NB4 (cell line): ENCODE results near the gene DNAJC5.

Source experiments
- CTCF ChIP-seq: IDR thresholded peaks from one replicate; pipeline ENCODE4 v1.5.1; 2012; ENCODE audit warnings: low read depth, low read length
- POLR2A ChIP-seq: IDR thresholded peaks from 2 replicates; pipeline ENCODE4 v1.6.1; 2011; ENCODE audit warnings: mild to moderate bottlenecking; ENCODE audit not compliant: insufficient read length; ENCODE audit errors: extremely low read depth
- TF ChIP-seq, protein P1 (sequence below): IDR thresholded peaks from 2 replicates; pipeline ENCODE4 v1.6.1; 2011; ENCODE audit warnings: low read depth, low read length

GRCh38 chr20:63929071-63929470 lies 34.1 kb downstream of the DNAJC5 start:
- no peak for TF ChIP-seq CTCF
- TF ChIP-seq POLR2A: no peak
- TF ChIP-seq, protein P1, sequence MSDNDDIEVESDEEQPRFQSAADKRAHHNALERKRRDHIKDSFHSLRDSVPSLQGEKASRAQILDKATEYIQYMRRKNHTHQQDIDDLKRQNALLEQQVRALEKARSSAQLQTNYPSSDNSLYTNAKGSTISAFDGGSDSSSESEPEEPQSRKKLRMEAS: no peak
